Measurements from ENCODE around the gene IQCK.

The IQCK gene

DNA sequence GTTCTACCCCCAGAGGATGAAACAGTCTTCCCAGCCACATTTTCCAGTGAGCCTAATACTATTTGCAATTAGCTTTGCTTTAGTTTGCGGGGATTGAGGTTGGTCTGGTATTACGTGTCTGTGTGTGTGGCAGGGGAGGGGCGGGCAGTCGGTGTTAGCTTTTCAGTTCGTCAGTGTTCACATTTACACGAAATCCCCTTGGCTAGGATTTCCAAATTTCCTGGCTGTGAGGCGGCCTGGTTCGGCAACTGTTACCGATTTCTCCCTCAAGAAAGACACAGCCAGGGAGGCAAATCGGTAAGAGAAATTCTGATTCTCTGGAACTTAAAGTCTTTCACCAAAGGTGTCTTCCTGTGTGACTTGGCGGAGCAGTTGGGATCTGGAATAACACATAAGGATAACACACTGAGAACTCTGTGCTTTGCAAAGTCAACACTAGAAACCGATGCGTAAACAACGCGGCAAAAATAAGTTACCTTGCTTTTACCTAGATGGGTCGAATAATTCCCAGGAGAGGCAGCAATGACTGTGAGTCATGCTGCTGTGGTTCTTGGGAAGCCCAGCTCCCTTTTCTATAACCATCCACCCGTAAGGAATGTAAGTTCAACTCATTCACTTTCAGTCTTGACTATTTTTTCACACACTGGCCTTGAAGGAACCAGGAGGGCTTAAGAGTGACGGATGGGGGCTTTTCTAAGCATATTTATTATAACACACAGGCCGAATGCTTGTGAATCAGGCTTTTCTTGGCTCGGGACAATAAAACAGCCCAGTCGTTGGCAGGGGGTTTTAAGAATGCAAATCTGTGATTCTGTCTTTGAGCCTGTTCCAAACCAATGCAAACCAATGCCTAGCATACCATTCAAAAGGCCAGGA, 142.3 kb downstream of the IQCK start:
- DNase-seq (ENCODE audit: low read depth in 2 of 2), result no peak

DNA sequence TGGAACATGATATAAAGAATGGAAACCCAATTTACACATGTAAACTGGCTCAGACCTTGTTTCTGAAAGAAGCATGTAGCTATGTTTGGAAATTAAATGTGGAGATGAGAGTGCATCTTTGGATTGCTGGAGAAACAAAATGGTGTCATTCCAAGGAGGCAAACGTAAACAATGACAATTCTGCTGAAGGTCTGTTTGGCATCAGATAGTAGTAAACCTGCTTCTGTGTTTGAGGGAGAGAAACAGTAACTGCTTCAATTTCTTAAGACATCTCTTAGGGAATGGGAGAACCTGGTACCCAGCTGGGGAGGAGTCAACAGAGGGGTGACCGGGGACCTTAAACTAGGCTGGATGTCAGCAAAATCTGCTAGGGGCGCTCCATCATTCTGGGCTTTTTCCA, 143.1 kb downstream of the IQCK start:
- no peak for DNase-seq (ENCODE audit: low read depth in 2 of 2)

DNA sequence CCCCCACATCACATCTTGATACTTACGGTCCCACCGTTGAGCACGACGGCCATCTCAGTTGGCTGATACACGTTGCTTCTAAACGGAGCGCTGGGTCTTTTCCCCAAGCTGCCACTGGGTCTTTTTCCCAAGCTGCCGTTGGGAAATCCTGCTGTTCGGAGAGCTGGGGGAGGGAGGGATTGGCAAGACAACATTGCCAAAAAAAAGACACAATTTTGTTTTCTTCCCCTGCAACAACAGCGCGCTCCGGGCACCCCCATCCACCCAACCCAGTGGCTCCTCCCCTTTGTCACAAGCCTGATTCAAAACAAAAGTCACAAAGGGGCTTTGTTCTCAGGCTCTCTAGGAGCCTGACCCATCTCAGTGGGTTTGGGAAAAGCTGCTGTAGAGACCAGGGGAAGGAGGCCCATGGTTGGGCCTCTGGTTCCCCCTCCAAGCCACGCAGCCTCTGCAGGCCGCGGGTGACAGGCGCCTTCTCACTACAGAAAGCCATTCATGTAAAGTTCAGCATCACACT, 143.8 kb downstream of the IQCK start:
- no peak for DNase-seq (ENCODE audit: low read depth in 2 of 2)

DNA sequence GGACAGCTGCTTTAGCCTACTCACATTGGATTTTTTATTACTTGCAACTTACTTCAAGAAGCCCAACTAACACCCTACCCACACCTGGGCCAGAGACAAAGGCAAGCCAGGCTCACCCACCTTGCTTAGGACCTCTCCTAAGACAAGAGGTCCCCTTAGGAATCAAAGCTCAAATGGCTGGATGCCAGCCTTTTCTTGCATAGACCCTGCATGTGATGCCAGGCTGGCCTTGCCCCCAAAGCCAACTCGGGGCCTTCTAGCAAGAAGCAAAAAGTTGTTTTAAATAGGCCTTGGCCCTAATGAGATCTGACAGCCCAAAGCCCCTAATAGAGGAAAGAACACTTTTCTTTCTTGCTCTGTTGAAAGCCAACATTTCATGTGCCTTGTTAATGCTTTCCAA, 145.9 kb downstream of the IQCK start:
- DNase-seq (ENCODE audit: low read depth in 2 of 2), result no peak

DNA sequence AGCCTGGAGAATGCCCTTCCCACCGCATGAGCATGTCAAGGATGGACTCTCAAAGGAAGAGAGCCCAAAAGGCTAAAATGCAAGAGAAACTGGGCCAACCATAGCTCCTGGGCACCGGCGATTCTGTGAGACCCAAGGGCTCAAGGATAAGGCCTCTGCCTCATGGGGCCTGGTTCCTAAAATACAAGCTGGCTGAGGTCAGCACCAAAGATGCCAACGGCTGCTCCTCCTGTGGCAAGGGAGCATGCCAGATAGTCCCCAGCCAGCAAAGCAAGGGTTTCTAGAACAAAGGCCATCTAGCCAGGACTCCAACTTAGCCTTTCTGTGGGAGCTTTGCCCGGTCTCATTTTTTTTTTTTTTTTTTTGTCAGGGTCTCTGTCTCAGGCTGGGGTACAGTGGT, 146.5 kb downstream of the IQCK start:
- no peak for DNase-seq (ENCODE audit: low read depth in 2 of 2)

DNA sequence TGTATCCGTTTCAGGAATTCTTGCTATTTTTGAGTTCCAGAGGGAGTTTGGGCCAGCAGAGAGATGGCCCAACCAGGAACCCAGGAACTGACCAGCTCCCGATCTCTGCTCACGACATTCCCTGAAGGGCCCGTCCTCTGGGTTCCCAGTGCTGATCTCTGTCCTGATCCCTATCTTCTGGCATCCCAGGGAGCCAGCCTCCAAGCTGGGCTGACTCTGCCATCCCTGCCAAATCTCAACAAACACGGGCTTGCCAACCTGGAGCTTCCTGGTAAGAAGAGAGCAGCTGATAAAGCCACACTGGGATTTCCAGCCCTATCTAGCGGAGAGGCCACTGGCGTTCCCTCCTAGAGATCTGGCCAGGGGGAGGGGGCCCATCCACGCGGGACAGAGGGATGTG, 150.3 kb downstream of the IQCK start:
- DNase-seq (ENCODE audit: low read depth in 2 of 2), result no peak

DNA sequence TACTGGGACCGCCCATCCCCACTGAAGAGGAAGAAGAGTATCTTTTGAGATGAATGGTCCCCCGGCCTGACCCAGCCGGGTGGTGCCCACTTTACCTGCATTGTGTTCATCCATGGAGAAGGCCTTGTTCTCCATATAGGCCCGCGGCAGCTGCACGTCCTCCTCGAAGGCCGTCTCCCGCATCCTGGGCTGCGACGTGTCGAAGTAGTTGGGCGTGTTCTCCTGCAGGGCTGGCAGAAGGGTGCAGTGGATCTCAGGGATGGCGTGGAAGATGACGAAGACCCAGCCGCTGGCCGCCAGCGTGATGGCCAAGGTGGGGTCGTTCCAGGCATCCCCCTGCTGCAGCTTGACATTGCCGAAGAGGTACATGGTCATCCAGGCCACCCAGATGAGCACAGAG, 153.7 kb downstream of the IQCK start:
- no peak for DNase-seq (ENCODE audit: low read depth in 2 of 2)

DNA sequence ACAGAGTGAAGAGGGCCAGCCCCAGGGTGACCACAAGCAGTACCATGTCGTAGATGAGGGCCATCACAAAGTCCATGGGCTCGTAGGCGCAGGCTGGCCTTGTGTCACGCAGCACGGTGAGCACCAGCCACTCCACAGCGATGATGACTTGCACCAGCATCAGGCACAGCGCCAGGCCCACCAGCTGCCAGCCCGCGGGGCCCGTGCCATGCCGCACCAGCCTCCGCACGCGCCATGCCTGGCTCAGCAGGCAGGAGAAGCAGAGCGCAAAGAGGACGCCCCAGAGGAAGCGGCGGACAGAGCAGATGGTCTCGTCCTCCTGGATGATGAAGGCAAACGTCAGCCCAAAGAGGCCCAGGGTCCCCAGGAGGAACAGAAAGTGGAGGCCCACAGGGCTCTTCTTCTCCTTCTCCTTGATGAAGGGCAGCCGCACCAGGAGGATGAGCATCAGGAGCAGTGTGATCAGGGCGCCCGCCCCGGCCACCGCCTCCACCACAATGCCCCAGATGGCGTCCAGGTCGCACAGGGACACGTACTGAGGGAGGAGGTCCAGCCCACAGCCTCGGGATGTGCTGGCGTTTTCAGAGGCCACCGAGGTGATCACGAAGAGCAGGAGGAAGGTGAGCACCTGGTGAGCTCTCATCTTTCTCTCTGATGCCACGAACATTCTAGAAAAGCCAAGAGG, 154.2 kb downstream of the IQCK start:
- DNase-seq (ENCODE audit: low read depth in 2 of 2), result no peak

DNA sequence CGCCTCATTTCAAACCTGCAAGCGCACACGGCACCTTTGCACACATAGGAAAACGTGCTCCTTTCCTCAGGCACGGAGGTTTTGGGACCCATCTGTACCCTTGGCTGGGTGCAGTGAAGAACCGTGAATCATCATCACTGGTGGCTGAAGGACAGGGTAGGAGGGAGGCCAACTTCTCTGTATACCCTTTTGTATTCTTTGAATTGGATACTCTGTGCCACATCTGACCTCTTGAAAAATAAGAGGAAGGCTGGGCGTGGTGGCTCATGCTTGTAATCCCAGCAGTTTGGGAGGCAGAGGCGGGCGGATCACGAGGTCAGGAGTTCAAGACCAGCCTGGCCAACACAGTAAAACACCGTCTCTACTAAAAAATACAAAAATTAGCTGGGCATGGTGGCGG, 154.9 kb downstream of the IQCK start:
- DNase-seq (ENCODE audit: low read depth in 2 of 2), result no peak

DNA sequence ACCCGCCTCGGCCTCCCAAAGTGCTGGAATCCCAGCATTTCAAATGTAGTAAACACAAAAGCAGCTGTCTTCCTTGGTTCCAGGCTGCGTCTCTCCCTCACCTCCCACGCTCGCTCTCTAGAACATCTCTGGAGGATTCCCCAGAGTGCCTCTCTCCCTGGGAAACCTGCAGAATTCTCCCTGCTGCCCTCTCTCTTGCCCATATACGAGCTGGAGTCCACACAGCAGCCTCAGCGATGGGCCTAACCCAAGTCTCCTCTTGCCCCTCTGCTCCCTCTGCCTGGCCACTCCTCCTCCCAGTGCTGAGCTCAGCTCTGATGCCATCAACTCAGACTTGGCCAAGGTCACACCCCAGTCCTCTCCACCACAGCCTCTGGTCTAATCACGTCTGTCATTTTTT, 156.0 kb downstream of the IQCK start:
- no peak for DNase-seq (ENCODE audit: low read depth in 2 of 2)

DNA sequence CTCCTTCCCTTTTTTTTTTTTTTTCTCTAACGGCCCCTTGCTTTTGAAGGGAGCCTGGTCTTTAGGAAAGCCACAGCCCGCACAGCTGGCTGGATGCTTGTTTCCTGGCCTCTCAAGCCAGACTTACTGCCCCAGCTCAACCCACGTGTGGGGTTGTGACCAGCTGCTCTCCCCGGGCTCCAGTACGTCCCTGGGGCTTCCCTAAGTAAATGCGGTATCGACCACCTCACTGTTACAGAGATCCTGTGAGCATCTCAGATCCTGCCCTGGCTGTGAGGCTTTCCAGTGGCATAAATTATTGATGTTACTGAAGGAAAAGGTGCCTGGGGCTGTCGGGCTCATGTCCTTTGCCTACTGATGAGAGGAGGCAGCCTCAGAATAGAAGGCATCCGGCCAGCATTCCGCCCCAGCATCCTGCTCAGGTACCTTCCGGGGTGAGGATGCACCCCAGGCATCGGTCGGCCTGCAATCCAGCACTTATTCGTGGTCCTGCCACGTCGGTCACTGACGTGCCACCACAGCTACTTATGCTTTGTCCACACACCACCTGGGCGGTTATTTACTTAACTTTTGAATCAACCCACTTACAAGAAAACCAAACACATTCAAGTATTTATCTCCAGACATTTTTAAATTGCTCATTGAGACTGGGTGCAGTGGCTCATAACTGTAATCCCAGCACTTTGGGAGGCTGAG, 156.9 kb downstream of the IQCK start:
- no peak for DNase-seq (ENCODE audit: low read depth in 2 of 2)

DNA sequence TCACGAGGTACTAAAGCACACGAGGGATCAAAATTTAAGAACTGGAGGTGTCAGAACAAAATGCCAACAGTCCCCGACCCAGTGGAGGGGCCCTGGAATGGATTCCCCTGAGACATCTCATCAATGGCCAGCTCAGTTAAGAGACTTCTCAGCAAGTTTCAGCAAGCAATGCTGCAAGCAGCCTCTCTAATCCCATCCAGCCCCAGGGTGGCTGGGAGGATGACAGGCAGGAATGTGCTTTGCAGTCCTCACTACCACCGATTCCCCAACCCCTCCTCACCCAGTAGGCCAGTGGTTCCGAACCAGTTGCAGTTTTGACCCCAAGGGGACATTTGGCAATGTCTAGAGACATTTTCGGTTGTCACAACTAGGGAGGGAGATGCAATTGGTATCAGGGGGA, 157.8 kb downstream of the IQCK start:
- no peak for DNase-seq (ENCODE audit: low read depth in 2 of 2)

DNA sequence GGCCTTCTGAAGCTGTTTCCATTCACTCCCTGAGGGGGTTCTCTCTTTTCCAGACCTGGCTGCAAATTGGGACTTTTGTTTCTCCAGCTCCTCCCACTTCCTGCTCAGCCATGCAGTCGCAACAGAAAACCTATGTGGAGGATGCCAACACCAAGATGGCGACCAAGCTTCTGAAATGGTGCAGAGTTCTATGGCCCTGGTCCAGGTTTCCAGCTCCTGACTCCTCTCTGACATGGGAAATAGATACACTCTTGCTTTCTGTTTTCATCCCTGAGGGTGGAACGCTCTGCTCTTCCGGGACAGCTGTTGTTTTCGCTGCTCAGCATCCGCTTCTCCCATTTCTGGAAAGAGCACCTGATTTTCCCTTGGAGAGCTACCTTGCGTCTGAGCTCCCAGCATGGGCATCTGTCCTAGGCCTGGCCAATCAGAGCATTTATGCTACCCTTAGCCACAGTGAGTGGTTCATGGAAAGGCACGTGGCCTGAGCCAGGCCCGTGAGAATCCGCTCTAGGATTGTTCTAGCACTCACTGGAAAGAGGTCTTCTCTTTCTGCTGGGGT, 158.5 kb downstream of the IQCK start:
- no peak for DNase-seq (ENCODE audit: low read depth in 2 of 2)

DNA sequence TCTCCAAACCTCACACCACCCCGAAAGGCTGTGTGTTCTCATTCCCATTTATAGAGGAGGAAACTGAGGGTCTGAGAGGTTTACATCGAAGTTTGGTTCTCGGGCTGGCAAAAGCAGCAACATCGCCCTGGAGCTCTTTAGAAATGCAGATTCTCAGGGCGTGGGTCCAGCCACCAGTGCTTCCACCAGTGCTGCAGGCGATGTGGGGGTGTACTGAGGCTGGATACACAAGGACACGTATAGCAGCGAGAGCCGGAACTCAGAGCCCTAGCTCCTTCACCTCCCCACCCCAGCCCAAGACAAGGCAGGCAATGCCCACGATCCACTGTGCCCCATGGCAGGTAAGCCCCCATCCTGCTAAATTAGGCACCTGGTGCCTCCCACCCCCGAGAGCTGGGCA, 160.7 kb downstream of the IQCK start:
- DNase-seq (ENCODE audit: low read depth in 2 of 2), result no peak

DNA sequence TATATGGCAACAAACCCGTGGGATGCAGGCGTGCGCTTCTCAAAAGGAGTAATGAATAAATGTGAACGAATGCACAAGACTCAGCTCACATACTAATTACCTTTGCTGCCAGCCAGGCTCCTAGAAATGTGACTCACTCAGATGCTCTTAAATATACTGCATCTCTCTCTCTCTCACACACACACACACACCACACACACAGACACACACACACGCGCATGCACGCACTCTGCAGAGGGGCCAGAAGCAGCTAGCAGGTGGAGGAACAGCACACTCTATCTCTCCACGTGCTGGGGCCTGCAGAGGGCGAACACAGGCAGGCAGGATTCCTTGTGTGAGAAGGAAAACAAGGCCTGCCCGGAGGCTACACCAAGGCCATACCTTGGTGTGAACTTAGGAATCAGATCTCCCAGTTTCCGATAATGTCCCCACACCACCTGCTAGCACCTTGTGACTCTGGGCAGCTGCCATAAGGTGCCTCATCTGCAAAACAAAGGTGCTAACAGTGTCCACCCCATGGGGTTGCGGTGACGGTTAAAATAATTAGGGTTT, 161.2 kb downstream of the IQCK start:
- no peak for DNase-seq (ENCODE audit: low read depth in 2 of 2)

DNA sequence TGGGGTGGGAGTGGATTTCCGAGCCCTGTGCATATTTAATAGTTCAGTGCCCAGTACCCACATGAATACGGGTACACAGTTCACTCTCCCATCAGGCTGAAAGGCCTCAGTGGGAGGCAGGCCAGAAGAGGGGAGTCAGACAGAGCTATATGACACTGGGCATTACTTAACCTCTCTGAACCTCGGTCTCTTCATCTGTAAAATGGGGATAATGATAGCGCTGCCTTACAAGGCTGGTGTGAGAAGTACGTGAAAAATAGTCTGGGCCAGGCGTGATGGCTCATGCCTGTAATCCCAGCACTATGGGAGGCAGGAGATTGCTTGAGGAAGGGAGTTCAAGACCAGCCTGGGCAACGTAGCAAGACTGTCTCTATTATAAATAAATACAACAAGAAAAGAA, 163.0 kb downstream of the IQCK start:
- DNase-seq (ENCODE audit: low read depth in 2 of 2), result no peak

DNA sequence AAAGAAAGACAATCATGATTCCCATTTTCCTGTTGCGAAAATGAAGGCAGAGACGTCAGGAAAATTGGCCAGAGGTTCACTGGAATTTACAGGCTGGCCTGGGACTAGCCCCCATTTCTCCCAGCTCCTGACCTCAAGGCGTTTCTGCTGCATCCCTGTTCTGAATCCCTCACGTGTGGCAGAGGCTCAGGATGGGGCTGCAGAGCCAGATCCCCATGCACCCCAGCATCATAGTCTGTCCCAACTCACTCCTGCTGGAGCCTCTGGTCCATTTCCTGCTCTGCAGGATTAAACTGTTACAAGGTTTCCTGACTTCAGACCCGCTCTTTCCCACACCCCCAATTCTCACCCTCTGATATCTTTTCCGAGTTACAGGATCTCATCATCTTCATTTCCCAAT, 163.7 kb downstream of the IQCK start:
- DNase-seq (ENCODE audit: low read depth in 2 of 2), result no peak

DNA sequence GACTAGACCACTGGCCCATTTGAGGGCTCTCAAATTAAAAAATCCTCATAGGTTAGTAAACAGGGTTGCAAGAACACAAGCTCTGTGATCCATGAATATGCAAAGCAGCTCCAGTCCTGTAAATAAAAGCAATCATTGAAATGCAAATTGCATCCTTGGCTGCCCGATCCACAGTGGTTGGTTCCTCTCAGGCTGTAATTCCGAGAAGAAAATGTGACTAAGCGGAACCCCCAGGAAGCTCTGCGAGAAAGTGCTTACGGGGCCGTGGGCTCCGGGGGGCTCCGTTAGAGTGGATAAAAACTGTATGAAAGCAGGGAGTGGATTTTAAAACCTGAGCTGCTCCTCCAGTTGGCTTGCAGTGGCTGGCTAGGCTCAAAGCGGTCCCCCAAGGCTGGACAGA, 164.1 kb downstream of the IQCK start:
- no peak for DNase-seq (ENCODE audit: low read depth in 2 of 2)

DNA sequence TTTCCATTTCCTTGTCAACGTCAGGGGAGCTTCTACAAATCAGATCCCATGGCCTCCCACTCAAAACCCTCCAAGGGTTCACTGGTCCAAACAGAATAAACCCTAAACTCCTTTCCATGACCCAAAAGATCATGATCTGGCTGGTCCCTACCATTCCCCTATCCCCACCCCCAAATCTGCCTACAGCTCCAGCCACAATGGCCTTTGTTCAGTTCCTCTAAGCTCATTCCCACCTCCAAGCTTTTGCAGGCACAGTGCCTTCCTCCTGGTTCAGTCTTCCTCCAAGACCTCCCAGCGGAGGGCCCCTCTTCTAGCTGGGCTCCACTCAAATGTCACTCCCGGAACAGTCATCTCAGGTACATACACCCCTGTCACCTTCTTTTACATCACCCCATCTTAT, 164.6 kb downstream of the IQCK start:
- DNase-seq (ENCODE audit: low read depth in 2 of 2), result no peak

DNA sequence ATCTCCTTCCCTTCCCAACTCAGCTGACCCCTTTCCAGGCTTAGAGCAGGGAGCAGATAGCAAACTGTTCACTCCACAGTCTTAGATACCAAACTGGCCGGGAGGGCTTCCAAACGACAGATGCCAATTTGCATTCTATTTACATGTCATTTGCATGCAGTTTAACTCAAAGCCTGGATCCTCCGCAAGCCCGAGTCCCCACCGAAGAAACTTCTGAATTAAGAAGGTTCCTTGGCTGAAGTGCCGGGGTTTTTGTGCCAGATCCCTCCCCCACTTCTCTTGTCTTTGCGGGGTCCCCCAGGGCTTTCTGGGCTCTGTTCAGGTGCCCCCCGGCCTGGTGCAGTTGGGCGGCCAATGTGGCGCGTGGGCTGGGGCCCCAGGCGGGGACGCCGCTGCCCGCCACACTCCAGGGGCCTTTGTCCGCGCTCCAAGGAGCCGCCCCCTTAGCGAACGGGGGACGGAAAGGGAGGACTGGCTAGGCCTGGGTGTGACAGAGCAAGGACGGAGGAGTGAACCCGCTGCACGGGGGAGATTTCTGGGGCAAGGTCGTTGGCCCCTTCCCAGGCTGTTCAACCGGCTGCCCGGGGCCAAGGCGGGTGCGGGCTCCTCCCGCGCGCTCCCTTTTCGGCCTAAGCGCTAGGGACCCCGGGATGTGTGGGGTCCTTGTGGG, 165.4 kb downstream of the IQCK start:
- no peak for DNase-seq (ENCODE audit: low read depth in 2 of 2)

DNA sequence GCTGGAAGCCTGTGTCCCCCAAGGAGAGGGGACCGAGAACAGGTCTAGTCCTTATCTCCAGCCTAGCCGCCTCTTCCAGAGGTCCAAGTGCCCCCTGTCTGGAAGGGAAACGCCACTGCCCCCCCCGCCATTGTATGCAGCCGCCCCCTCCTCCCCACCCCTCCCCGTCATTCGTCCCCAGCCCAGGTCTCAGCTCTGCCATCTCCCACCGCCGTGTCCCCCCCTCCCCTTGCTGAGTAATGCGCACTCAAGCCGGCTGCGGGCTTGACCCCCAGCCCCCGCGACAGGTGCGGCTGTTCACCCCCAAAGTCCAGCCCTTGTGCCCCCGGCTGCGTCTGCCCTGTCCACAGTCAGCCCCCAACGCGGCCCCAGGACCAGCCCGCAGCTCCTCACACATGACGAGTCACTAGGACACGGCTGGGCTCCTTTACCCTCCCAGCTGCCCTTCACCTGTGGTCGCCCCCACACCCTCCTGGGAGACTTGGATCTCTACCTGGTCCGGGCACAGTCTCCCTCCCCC, 166.0 kb downstream of the IQCK start:
- DNase-seq (ENCODE audit: low read depth in 2 of 2), result no peak

Data from stimulated activated CD4-positive, alpha-beta T cell treated with anti-CD3 and anti-CD28 coated beads, Interleukin-4, amount 100 ng/mL, for 48 hours (primary cell).